NB4 (cell line): ENCODE results near the gene DERA.
"Not testable (repeated sequence)": the region's sequence is repeated elsewhere in the genome, so short reads cannot be mapped to it uniquely, and the experiment has no call there.

ENCODE experiments used
- MAX ChIP-seq: IDR thresholded peaks from 2 replicates; pipeline ENCODE4 v1.6.1; 2011; ENCODE audit warnings: low read depth, low read length
- MYC ChIP-seq: IDR thresholded peaks from 2 replicates; pipeline ENCODE4 v1.6.1; 2011; ENCODE audit warnings: low read depth, low read length
- POLR2A ChIP-seq: IDR thresholded peaks from 2 replicates; pipeline ENCODE4 v1.6.1; 2011; ENCODE audit warnings: mild to moderate bottlenecking; ENCODE audit not compliant: insufficient read length; ENCODE audit errors: extremely low read depth
- TF ChIP-seq, protein P1 (sequence below): IDR thresholded peaks from one replicate; pipeline ENCODE4 v1.5.1; 2012; ENCODE audit warnings: low read depth, low read length

DNA sequence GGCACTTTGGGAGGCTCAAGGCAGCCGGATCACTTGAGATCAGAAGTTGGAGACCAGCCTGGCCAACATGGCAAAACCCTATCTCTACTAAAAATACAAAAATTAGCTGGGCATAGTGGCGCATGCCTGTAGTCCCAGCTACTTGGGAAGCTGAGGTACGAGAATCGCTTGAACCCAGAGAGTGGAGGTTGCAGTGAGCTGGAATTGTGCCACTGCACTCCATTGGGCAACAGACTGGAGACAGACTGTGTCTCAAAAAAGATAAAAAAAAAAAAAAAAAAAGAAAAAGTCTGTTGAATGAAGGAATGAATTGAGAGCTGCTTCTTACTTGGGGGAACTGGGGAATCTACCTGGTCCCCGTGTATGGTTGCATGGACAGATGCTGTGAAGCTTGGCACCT lies 3.0 kb downstream of the DERA start:
- TF ChIP-seq, protein P1, sequence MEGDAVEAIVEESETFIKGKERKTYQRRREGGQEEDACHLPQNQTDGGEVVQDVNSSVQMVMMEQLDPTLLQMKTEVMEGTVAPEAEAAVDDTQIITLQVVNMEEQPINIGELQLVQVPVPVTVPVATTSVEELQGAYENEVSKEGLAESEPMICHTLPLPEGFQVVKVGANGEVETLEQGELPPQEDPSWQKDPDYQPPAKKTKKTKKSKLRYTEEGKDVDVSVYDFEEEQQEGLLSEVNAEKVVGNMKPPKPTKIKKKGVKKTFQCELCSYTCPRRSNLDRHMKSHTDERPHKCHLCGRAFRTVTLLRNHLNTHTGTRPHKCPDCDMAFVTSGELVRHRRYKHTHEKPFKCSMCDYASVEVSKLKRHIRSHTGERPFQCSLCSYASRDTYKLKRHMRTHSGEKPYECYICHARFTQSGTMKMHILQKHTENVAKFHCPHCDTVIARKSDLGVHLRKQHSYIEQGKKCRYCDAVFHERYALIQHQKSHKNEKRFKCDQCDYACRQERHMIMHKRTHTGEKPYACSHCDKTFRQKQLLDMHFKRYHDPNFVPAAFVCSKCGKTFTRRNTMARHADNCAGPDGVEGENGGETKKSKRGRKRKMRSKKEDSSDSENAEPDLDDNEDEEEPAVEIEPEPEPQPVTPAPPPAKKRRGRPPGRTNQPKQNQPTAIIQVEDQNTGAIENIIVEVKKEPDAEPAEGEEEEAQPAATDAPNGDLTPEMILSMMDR: not testable (repeated sequence)
- TF ChIP-seq POLR2A, MAX, MYC: not testable (repeated sequence)
